Tibial nerve (tissue), 4 donors: Measurements from ENCODE around the gene SLC38A7. TPM values are rescaled to one million over a fixed set of nuclear protein-coding genes. Genes with fewer than 3 reads are reported as not detected.

Experiments
- DNase-seq, 2 donors: peaks; one replicate each; pipeline ENCODE4 v3.0.0-alpha.2; 2019; ENCODE audit warnings: low spot score in 2 of 2
- H3K27ac ChIP-seq, 4 donors: fragments of 200-600 bp; sonication (generic) in 3 of 4; one replicate each; pipeline ENCODE4 v1.5.1; 2017 to 2019; ENCODE audit warnings: mild to moderate bottlenecking in 1 of 4
- H3K27me3 ChIP-seq, 2 donors: fragments of 200-600 bp; sonication (generic) in 1 of 2; one replicate each; pipeline versions ENCODE4 v1.5.1 to v1.6.0; 2017 to 2019
- H3K36me3 ChIP-seq, 3 donors: fragments of 200-600 bp; sonication (generic); one replicate each; pipeline ENCODE4 v1.5.1; 2018 to 2019
- H3K4me1 ChIP-seq, 4 donors: fragments of 200-600 bp; sonication (generic) in 3 of 4; one replicate each; pipeline ENCODE4 v1.5.1; 2017 to 2019
- H3K4me3 ChIP-seq, 4 donors: fragments of 200-600 bp; sonication (generic) in 3 of 4; one replicate each; pipeline ENCODE4 v1.5.1; 2017 to 2019; ENCODE audit warnings: mild to moderate bottlenecking in 1 of 4, moderate library complexity in 1 of 4
- H3K9me3 ChIP-seq, 4 donors: fragments of 200-600 bp; sonication (generic) in 3 of 4; one replicate each; pipeline ENCODE4 v1.5.1; 2017 to 2019
- EP300 ChIP-seq, 2 donors: sonication (generic); formaldehyde crosslinking; IDR thresholded peaks; one replicate each; pipeline ENCODE4 v1.6.1; 2017; ENCODE audit warnings: antibody characterized with exemption in 2 of 2, mild to moderate bottlenecking in 1 of 2
- POLR2A ChIP-seq, 2 donors: fragments of 450-650 bp; IDR thresholded peaks; one replicate each; pipeline ENCODE4 v1.6.1; 2017; ENCODE audit warnings: antibody characterized with exemption in 2 of 2, mild to moderate bottlenecking in 2 of 2, moderate library complexity in 2 of 2
- WGBS, 2 donors: methylation state at CpG; one replicate each; pipeline ENCODE4 v1.1.5; 2018; 5-methylcytosine and 5-hydroxymethylcytosine counted together
- total RNA-seq, 4 donors: library from RNA; depleted of rRNA; stranded (reverse); fragments of >200 nt; gene quantifications; one replicate each; pipeline ENCODE4 v1.1.0, GENCODE V29; 2016
- TF ChIP-seq, protein P1 (sequence below), 5 experiments: fragments of 200-600 bp in 3 of 5; fragments of 450-650 bp in 2 of 5; sonication (generic) in 3 of 5; IDR thresholded peaks; one replicate each; pipeline ENCODE4 v1.5.1; 2016 to 2019; ENCODE audit warnings: antibody characterized with exemption in 5 of 5, mild to moderate bottlenecking in 3 of 5, moderate library complexity in 2 of 5

Gene SLC38A7
- total RNA-seq = 10 to 100 TPM in 3 of 4 donors, 1 to 10 TPM in 1; 9.0 to 34.8 (median 13.2) TPM

DNA sequence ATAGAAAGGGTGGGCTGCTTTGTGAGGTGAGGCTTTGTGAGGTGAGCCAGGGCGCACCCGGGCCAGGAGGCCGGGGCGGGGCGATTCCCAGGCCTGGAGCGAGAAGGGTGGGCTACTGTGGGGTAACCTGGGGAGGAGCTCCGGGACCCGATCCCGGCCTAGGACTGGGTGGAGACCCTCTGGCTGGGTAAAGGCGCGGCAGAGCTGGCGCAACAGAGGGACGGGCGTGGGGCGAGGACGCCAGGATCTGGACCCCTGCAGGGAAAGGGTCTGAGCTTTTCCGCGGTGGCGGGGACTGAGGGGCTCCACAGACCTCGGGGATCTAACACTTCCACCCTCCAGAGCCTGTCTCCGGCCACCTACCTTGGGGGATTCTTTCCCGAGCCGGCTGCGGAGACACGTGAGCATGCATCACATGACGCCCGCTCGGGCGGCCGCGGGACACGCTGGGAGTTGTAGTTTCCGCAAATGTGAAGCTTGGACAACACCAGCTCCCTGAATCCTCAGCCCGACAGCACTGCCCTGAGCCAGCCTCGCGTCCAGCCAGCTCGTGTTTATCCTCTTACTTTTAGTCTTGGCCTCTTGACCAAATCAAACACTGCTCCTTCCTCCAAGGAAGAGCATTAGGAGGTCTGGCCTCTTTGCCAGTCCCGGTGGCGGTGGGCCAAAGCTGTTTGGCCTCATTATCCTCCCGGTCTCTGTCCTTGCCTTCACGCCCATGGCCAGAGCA, at the start of gene SLC38A7:
TSS of gene SLC38A7 (minus strand) at position 417 of the 730 bp plus-strand sequence. CDS start 4,644 bp downstream, outside the sequence.
- peak; percentile 75 to 83 for DNase-seq
- WGBS, 2 donors = 4 to 5% methylated on average over 36 to 40 of the region's 41 CpGs
- no peaks in the 10 kb centered on the region for H3K9me3 ChIP-seq
- peaks cover 0 to 21% (median 6%) of the 10 kb centered on the region in 4 donors for H3K4me1 ChIP-seq
- H3K36me3 ChIP-seq = peaks cover 0 to 26% (median 0%) of the 10 kb centered on the region in 3 donors
- H3K4me3 ChIP-seq = peak within 1 kb of the TSS; percentile 77 to 97 (median 82)
- TF ChIP-seq, protein P1, sequence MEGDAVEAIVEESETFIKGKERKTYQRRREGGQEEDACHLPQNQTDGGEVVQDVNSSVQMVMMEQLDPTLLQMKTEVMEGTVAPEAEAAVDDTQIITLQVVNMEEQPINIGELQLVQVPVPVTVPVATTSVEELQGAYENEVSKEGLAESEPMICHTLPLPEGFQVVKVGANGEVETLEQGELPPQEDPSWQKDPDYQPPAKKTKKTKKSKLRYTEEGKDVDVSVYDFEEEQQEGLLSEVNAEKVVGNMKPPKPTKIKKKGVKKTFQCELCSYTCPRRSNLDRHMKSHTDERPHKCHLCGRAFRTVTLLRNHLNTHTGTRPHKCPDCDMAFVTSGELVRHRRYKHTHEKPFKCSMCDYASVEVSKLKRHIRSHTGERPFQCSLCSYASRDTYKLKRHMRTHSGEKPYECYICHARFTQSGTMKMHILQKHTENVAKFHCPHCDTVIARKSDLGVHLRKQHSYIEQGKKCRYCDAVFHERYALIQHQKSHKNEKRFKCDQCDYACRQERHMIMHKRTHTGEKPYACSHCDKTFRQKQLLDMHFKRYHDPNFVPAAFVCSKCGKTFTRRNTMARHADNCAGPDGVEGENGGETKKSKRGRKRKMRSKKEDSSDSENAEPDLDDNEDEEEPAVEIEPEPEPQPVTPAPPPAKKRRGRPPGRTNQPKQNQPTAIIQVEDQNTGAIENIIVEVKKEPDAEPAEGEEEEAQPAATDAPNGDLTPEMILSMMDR (IDR thresholded peaks at IDR 0.05) = no peak
- TF ChIP-seq POLR2A (IDR thresholded peaks at IDR 0.05) (no peak), EP300 (IDR thresholded peaks at IDR 0.05) (peak in 1 of 2 donors; percentile 59)
- H3K27ac ChIP-seq = peak within 1 kb of the TSS; percentile 46 to 87 (median 78)
- no peaks in the 10 kb centered on the region for H3K27me3 ChIP-seq

- DNase-seq = peak; percentile 35 to 61
- no peak for TF ChIP-seq POLR2A (IDR thresholded peaks at IDR 0.05)
- TF ChIP-seq EP300 (IDR thresholded peaks at IDR 0.05) = peak in 1 of 2 donors; percentile 65
- TF ChIP-seq, protein P1 (IDR thresholded peaks at IDR 0.05) = peak; percentile 76 to 92 (median 89)
- Histone ChIP-seq H3K27me3 (no peaks in the 10 kb centered on the region), H3K36me3 (no peaks in the 10 kb centered on the region), H3K4me3 (peak within 1 kb of the TSS; percentile 59 to 97 (median 78)), H3K27ac (peak within 1 kb of the TSS in 3 of 4 donors; percentile 67 to 80 (median 74)), H3K9me3 (no peaks in the 10 kb centered on the region), H3K4me1 (peaks cover 0 to 26% (median 8%) of the 10 kb centered on the region in 4 donors)
- 0% methylated on average over 41 to 53 of the region's 68 CpGs for WGBS, 2 donors
Measured at GRCh38 chr16:58733671-58734458, 49.3 kb upstream of the SLC38A7 start, which contains the start of gene GOT2. TSS of gene GOT2 (minus strand) at chr16:58734316. CDS start at chr16:58734228, 88 bp downstream.

DNA sequence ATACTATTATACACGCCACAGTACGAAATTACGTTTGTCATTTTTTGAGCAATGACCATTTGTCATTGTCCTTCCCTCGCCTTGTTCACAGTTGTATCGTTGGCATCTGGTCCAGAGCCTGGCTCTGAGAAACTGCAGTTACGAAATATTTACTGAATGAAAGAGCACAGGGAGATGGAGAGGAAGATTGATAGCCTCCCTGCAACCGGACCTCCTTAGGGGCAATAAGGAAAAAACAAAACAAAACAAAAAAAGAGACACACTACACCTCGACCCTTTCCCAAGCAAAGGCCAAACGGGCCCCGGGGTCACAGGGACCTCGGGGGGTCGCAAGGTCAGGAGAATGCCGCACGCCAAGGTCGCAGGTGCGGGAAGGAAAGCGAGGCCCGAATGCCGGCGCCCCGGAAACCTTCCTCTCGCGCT, 48.7 kb upstream of the SLC38A7 start:
- WGBS, 2 donors = 2 to 3% methylated on average over 17 to 23 of the region's 23 CpGs
- H3K27ac ChIP-seq = peak overlapping the region in 3 of 4 donors; percentile 67 to 80 (median 74)

DNA sequence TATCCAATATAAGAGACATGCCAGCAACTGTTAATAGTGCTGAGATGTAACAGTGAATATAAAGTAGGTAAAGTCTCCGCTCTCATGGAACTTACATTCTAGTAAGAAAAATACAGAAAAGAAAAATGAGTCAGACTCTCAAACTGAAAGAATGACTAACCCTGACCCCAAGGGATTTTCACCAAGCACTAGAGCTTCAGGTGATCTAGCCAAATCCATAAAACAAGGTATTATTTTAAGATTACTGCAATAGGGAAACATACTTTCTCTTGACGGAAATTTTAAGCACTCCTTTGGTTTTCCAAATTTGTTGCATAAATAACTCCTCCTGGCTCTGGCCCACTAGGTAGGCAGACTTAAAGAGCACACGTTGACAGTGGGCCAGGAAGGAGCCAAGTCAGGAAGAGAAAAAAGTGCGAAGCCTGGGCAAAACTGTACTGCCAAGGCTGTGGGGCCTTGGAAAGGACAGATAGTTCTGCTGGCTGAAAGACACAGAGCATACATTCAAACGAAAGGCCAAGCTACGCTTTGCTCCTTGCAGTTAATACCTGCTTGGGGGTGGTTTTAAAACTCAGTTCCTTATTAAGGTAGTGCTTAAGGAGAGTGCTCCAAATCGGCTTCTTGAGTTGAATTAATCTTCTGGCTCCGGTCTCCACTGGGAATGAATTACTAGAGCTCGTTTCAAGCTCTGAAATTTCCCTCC, 48.1 kb upstream of the SLC38A7 start:
- Histone ChIP-seq H3K27me3 (no peaks in the 10 kb centered on the region), H3K9me3 (no peaks in the 10 kb centered on the region), H3K27ac (peak overlapping the region in 3 of 4 donors; percentile 50 to 74 (median 62)), H3K4me1 (peaks cover 0 to 26% (median 8%) of the 10 kb centered on the region in 4 donors), H3K36me3 (no peaks in the 10 kb centered on the region), H3K4me3 (peak overlapping the region in 3 of 4 donors; percentile 78 to 97 (median 79))
- WGBS, 2 donors = 52 to 61% methylated on average over 9 of the region's 9 CpGs
- TF ChIP-seq, protein P1 (IDR thresholded peaks at IDR 0.05) = no peak
- TF ChIP-seq EP300 (IDR thresholded peaks at IDR 0.05) = no peak
- TF ChIP-seq POLR2A (IDR thresholded peaks at IDR 0.05) = no peak
- no peak for DNase-seq

More for the DNA sequence above, 48.7 kb upstream of the SLC38A7 start:
- peak overlapping the region; percentile 59 to 97 (median 78) for H3K4me3 ChIP-seq
- no peak for DNase-seq
- H3K9me3 ChIP-seq = no peaks in the 10 kb centered on the region
- no peaks in the 10 kb centered on the region for H3K36me3 ChIP-seq
- TF ChIP-seq, protein P1 (IDR thresholded peaks at IDR 0.05) = no peak
- TF ChIP-seq POLR2A (IDR thresholded peaks at IDR 0.05) (no peak), EP300 (IDR thresholded peaks at IDR 0.05) (no peak)
- peaks cover 0 to 26% (median 8%) of the 10 kb centered on the region in 4 donors for H3K4me1 ChIP-seq
- no peaks in the 10 kb centered on the region for H3K27me3 ChIP-seq
